GM12872 (cell line): ENCODE data around the gene ATP6AP1.

Experiments
- TF ChIP-seq, protein P1 (sequence below): IDR thresholded peaks from 3 replicates; pipeline ENCODE4 v1.5.1; 2011; ENCODE audit warnings: low read depth, mild to moderate bottlenecking, low read length, moderate library complexity; ENCODE audit not compliant: insufficient read depth

The ATP6AP1 gene

DNA sequence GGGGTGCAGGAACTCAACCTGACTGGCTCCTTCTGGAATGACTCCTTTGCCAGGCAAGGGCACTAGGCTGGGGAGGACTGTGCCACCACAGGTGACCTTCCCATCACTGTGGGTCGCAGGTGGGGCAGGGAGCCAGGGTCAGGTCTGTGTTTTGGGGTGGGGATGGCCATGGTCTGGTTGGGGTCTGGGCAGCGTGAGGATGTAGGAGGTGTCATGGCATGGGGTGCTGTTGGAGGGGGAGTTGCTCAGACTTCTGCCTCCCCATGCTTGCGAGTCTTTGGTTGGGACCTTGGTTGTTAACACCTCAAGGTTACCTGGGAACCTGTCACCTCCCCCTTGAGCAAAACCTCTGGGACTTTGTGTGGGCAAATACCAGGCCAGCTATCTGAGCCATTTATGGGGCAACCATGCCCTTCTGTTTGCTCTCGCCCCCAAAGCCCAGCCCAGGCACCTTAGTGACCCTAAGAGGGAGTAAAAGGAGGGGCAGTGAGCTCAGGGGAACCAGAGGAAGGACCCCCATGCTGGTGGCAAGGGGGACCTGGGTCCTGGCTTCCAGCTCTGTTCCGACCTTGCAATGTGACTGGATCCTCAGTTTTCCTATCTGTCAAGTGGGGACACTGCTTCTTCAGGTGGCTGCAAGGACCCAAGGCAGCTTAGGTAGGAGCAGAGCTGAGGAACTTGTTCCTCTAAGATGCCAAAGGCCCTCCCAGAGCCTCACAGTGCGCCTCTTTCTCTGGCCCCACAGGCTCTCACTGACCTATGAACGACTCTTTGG is 6.1 kb downstream of the ATP6AP1 start:
- TF ChIP-seq, protein P1, sequence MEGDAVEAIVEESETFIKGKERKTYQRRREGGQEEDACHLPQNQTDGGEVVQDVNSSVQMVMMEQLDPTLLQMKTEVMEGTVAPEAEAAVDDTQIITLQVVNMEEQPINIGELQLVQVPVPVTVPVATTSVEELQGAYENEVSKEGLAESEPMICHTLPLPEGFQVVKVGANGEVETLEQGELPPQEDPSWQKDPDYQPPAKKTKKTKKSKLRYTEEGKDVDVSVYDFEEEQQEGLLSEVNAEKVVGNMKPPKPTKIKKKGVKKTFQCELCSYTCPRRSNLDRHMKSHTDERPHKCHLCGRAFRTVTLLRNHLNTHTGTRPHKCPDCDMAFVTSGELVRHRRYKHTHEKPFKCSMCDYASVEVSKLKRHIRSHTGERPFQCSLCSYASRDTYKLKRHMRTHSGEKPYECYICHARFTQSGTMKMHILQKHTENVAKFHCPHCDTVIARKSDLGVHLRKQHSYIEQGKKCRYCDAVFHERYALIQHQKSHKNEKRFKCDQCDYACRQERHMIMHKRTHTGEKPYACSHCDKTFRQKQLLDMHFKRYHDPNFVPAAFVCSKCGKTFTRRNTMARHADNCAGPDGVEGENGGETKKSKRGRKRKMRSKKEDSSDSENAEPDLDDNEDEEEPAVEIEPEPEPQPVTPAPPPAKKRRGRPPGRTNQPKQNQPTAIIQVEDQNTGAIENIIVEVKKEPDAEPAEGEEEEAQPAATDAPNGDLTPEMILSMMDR = no peak

DNA sequence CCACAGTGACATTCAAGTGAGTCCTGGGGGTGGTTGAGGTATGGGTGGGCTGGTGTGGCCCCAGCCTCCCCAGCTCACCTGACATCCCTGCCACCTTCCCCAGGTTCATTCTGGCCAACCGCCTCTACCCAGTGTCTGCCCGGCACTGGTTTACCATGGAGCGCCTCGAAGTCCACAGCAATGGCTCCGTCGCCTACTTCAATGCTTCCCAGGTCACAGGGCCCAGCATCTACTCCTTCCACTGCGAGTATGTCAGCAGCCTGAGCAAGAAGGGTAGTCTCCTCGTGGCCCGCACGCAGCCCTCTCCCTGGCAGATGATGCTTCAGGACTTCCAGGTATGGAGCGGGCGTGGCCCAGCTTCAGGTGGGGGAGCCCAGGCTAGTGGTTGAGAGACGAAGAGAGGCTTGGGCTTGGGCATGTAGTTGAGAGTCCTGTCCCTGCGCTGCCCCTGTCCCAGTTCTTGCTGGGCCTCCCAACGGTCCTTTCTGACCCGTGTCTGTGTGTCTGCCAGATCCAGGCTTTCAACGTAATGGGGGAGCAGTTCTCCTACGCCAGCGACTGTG is 6.8 kb downstream of the ATP6AP1 start:
- TF ChIP-seq, protein P1 = no peak

DNA sequence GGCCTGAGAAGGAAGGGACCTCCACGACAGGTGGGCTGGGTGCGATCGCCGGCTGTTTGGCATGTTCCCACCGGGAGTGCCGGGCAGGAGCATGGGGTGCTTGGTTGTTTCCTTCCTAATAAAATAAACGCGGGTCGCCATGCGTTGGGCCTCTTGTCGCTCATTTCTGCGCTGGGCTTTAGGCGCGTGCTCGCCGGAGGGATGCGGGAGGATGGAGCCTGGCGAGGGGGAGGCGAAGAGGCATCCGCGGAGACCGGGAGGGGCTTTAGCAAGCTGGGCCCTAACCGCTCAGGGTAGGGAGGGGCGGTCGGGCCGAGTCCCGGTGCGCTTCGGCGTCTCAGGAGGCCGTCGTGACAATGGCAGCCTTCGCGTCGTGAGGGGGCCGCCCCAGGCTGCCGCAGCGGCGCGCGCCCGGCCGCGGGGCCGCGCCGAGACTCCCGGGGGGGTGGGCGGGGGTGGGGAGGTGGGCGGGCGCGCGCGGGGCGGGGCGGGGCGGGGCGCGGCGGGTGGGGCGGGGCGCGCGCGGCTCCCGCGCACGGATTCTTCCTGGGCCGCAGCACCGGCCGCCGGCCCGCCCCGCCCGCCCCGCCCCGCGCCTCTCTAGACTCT is 8.0 kb downstream of the ATP6AP1 start:
- TF ChIP-seq, protein P1 = no peak

DNA sequence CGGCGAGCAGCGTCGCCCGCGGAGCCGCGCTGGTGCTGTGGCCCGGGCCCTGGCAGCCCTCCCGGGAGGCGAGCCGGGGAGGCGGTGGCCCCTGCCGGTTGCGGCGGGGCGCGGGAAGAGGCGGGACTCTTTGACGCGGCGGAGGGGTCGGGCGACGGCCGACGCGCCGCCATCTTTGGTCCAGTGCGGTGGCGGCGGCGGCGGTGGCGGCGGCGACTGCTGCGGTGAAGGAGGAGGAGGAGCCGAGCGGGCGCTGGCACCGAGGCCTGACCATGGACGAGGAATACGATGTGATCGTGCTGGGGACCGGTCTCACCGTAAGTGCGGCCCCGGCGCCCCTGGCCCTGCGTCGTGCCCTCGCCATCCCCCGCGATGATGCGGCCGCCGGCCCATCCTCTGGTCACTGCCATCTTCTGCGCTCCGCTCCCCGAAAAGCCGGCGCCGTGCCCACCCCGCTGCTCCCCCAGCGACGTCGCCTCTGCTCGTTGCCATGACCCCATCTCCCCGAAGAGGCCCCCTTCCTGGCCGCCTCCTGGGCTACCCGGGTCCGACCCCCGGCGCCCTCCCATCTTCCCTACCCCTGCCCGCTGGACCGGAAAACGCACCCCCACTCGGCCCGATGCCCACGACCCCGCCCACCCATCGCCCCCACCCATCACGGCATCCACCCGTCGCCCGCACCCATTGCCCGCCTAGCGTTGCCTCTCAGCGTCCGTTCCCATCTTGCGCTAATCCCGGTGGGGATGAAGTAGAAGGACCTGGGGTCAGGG is 8.7 kb downstream of the ATP6AP1 start, which contains the start of gene GDI1:
GDI1 (plus strand) TSS at position 172 of the 770 bp plus-strand sequence; CDS start at position 273, 101 bp downstream.
- TF ChIP-seq, protein P1 = no peak

DNA sequence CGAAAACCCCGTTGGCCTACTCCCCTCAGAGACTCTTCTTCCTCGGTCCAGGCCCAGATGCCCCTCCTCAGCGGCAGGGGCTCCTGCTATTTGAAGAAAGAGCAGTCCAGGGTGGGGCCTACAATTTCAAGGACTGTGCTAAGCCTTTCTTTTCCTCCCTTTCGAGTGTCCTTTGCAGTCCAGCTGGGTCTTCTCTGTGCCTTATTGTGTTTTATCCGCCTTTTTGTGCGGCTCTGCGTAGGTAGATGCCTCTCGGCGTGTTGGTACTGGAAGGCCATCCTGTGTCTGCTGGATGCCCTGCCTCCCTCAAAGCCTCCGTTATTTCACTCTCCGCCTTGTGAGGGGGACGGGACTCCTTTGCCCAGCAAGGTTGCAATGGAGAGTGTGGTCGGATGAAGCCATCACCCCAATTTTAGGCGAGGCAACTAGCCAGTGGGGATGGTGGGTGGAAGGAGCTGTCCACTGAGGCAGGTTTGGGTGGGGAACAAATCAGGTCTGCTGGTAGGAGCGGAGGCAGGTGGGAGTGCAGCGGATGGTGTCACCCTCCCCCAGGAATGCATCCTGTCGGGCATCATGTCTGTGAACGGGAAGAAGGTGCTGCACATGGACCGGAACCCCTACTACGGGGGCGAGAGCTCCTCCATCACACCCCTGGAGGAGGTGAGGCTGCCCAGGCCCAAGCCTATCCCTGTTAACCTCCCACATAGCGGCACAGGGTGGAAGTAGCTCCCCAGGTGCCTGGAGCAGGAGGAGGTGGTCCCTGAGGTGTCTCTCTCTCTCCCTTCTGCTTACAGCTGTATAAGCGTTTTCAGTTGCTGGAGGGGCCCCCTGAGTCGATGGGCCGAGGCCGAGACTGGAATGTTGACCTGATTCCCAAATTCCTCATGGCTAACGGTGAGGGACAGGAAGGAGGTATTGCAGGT is 9.8 kb downstream of the ATP6AP1 start:
- TF ChIP-seq, protein P1 = no peak

DNA sequence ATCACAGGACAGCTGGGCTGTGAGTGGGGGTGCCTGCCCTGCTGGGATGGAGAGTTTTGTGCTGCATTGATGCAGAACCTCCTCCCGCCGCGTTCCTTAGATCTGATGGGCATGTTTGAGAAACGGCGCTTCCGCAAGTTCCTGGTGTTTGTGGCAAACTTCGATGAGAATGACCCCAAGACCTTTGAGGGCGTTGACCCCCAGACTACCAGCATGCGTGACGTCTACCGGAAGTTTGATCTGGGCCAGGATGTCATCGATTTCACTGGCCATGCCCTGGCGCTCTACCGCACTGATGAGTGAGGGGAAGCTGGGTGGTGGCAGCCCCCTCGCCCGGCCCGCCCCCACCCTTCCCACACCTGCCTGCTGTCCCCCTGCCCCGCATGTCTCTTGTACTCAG is 11.4 kb downstream of the ATP6AP1 start:
- TF ChIP-seq, protein P1 = no peak
